Activated naive CD8-positive, alpha-beta T cell treated with anti-CD3 and anti-CD28 coated beads for 36 hours (primary cell): Measurements from ENCODE around the gene SMPD3. TPM values are rescaled to one million over a fixed set of nuclear protein-coding genes. Genes with fewer than 3 reads are reported as not detected.
A peak's percentile ranks its signal among the peaks of the same experiment; 100 is the strongest.

Source experiments
- DNase-seq: peaks from one replicate; pipeline ENCODE4 v3.0.0; 2021
- H3K27ac Mint-ChIP-seq: one replicate; pipeline ENCODE4 v1.8.0; 2022; ENCODE audit warnings: mild to moderate bottlenecking, moderate library complexity, mixed read lengths
- H3K27me3 Mint-ChIP-seq: one replicate; pipeline ENCODE4 v1.8.0; 2022; ENCODE audit warnings: mild to moderate bottlenecking, mixed read lengths
- H3K36me3 Mint-ChIP-seq: one replicate; pipeline ENCODE4 v1.8.0; 2021; ENCODE audit warnings: mild to moderate bottlenecking, mixed read lengths
- H3K4me1 Mint-ChIP-seq: one replicate; pipeline ENCODE4 v1.8.0; 2021; ENCODE audit warnings: mixed read lengths
- H3K4me3 Mint-ChIP-seq: one replicate; pipeline ENCODE4 v1.8.0; 2022; ENCODE audit warnings: mild to moderate bottlenecking, moderate library complexity, mixed read lengths
- H3K9me3 Mint-ChIP-seq: one replicate; pipeline ENCODE4 v1.8.0; 2022; ENCODE audit warnings: mixed read lengths
- total RNA-seq, 2 experiments: library from RNA; stranded (reverse); gene quantifications; one replicate each; pipeline ENCODE4 v1.2.3, GENCODE V29; 2021

Gene SMPD3
- total RNA-seq, 2 experiments from 2014 or later: 0.06 to 0.16 TPM

DNA sequence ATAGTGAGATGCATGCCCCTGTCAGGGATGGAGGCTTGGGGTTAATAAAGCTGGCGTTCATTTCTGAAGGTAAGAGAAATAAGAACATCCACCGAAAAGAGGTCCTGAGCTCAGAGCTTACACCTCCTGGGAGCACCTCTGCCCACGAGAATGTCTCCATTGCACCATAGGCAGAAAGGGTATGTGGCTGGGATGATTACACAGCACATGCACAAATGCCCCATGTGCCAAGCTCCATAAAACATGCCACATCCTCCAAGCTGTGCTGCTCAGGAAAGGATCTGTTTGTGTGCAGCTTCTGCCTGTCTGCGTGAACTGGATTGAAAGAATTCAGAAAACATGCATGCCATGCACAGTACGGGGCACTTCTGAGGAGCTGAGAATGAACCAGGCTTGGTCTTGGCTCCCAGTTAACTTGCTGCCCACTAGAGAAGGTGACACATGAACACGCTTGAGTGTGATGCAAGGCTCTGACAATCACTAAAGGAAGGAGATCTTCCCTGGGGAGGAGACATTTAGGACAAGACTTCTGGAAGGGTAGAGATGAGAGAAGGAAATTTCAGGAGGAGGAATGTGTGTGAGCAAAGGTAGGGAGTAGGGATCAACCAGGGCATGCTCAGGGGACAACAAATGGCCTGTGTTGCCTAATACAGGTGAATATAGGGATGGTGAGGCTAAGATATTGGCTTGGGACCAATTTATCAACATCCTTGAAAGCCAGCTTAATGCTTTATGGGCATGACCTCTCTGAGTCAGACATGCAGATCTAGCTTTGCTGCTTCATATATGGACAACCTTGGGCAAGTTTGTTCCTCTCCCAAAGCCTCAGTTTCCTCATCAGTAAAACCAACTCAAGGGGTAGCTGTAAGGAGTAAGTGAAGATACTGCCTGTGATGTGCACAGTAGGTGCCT lies 32.0 kb upstream of the SMPD3 start:
- Mint-ChIP-seq H3K4me3 (no peak overlapping the region), H3K4me1 (no peaks in the 10 kb centered on the region), H3K36me3 (no peaks in the 10 kb centered on the region), H3K27ac (no peak overlapping the region), H3K9me3 (no peaks in the 10 kb centered on the region), H3K27me3 (no peaks in the 10 kb centered on the region)
- DNase-seq: no peak

DNA sequence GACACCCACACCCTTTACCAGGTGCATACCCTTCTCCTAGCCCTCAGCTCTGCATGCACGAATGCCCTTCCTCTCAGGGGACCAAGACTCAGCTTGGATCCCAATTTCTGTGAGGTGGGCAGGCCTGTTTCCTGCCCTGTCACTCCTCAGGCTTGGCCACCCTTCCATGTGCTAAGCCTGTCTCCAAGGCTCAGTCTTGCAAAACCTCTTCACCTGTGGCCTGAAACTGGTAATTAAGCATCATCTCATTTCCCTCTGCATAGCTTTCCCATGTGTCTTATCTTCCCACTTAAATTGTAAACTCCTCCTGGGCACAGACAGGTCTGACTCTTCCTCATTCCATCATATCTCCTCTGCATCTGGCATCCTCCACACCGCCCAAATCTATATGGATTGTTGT lies 31.0 kb upstream of the SMPD3 start:
- H3K4me1 Mint-ChIP-seq: no peaks in the 10 kb centered on the region
- no peak for DNase-seq
- no peak overlapping the region for H3K4me3 Mint-ChIP-seq
- H3K27ac Mint-ChIP-seq: no peak overlapping the region
- H3K27me3 Mint-ChIP-seq: no peaks in the 10 kb centered on the region
- no peaks in the 10 kb centered on the region for H3K9me3 Mint-ChIP-seq
- no peaks in the 10 kb centered on the region for H3K36me3 Mint-ChIP-seq

DNA sequence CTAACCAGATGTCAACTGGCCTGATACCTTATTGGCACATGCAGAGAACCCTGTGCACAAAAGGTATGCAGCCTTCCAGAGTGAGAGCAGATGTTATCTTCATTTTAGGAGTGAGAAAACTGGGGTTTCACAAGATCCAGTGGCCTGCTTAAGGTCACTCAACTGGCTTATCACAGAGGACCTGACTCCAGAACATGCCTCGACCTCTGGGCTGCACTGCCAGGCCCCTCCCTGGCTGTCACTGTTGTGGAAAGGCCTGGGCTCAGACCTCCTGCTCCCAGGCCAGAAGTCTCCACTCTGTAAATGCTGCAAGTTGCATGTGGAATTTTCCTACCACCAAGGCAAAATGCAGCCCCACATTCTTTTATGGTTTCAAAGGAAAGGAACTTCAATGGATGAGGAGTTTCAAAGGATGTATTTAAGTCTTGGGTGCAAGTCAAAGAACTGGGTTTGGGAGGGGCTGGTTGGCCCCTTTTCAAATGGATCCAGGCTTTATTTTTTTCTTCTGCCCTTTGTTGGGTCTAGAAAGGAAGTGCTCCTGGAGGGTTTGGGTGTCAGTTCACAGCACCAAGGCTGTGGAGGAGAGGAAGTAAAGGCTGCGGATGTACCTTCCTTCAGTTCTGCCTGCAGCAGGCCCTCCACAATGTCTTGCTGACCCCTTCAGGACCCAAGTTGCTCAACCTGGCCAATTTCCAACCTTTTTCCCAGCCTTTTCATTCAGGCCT lies 30.4 kb upstream of the SMPD3 start:
- no peak overlapping the region for H3K27ac Mint-ChIP-seq
- no peaks in the 10 kb centered on the region for H3K36me3 Mint-ChIP-seq
- no peak for DNase-seq
- H3K9me3 Mint-ChIP-seq: no peaks in the 10 kb centered on the region
- H3K27me3 Mint-ChIP-seq: no peaks in the 10 kb centered on the region
- no peaks in the 10 kb centered on the region for H3K4me1 Mint-ChIP-seq
- no peak overlapping the region for H3K4me3 Mint-ChIP-seq

DNA sequence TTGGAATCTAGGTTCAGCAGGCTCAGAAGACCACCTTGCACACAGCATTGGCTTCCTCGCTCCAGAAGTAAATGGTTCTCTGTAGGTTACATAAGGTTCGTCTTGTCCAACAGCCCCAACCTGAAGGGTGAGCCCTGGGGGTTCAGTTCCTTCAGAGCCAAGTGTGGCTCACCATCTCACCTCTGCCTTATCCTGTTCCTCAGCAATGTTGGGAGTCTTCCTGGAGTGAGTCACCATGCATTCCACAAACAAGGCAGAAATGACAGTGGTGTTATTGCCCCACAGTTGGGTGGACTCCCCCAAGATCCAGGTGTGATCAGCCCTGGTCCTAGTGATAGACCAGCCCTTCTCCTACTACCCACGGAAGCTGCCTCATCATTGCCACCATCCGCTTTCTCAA lies 26.8 kb upstream of the SMPD3 start:
- Mint-ChIP-seq H3K27ac (no peak overlapping the region), H3K4me3 (no peak overlapping the region), H3K9me3 (no peaks in the 10 kb centered on the region), H3K36me3 (no peaks in the 10 kb centered on the region), H3K27me3 (no peaks in the 10 kb centered on the region), H3K4me1 (peaks cover 17% of the 10 kb centered on the region)
- DNase-seq: no peak

DNA sequence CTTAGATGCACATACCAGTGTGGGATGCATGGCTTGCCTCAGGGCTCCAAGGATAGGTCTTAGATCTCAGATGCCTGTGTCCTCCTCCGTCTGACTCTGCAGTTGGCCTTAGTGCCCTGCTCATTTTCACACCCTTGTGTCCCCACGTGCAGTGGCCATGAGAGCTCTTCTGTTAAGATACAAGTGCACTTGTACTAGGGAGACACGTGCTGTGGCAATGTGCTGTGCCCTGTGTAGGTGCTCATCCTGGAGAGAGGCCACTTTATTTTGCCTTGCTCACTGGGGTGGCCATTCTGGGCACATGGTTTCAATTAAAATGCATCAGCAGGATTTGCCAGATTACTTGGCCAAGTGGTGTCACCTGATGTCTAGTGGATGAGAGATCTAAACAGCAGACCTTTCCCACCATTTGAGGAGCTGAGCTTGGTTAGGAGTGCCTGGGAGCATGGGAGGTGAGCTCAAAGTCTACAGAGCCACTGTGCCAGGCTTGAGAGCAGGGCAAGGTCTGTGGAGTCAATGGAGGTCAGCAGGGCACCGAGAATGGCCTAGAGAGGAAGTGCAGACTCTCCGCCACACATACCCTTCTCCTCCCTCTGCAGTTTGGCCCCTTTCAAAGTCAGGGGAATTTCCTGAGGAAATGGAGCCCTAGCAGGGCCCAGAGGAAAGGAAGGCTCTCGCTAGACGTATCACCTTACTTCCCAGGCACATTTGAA lies 25.2 kb upstream of the SMPD3 start:
- DNase-seq: no peak
- peaks cover 29% of the 10 kb centered on the region for H3K4me1 Mint-ChIP-seq
- no peaks in the 10 kb centered on the region for H3K36me3 Mint-ChIP-seq
- no peaks in the 10 kb centered on the region for H3K9me3 Mint-ChIP-seq
- no peak overlapping the region for H3K27ac Mint-ChIP-seq
- no peak overlapping the region for H3K4me3 Mint-ChIP-seq
- H3K27me3 Mint-ChIP-seq: no peaks in the 10 kb centered on the region

DNA sequence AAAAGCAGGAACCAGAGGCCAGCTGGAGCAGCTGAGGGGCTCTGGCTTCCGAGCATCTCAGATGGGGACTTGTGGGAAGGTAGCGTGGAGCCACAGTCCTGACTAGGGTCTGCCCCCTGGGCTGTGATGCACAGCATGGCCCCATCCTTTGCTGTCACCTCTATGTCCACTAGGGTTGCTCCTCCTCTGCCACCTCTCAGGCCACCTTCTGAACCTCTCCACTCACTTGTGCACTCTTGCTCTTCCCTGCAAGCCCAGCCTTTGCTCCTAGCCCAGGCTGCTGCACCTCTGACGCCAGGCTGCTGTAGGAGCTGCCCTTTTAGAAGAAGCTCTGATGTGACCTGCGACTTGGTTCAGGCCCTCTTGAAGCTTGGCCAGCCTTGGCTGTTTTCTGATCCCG lies 24.3 kb upstream of the SMPD3 start:
- no peak overlapping the region for H3K4me3 Mint-ChIP-seq
- no peaks in the 10 kb centered on the region for H3K27me3 Mint-ChIP-seq
- no peaks in the 10 kb centered on the region for H3K9me3 Mint-ChIP-seq
- H3K36me3 Mint-ChIP-seq: no peaks in the 10 kb centered on the region
- DNase-seq: no peak
- peaks cover 35% of the 10 kb centered on the region for H3K4me1 Mint-ChIP-seq
- no peak overlapping the region for H3K27ac Mint-ChIP-seq

DNA sequence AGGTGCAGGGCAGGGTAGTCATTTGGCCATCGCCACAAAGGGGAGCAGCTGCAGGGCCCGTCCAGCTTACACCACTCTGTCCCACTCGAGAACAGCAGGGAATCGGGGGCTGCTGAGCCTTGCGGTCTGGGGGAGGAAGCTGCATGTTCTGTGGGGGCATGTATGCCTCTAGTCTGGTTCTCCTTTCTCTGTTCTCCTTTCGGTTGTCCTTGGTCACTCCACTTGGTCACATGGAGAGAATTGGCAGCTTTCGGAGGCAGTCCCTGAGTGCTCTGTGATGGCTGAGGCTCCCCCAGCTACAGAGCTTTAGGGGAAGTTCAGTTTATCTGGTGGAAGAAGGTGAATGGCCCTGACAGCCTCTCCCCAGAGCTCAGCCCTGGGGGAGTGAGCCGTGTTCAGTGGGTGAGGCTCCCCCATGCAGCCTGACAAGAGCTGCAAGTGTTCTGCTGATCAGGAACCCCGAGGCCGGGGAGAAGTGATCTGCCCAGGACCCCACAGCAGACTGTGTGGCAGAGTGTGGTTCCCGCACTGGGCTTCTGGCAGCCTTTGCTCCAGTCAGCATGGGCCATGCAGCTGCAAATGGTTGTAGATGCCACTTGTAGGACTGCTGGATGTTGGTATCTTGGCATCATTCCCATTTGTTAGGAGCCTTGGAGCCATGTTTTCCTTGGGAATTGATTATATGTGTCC lies 22.3 kb upstream of the SMPD3 start:
- Mint-ChIP-seq H3K27ac (peak overlapping the region; percentile 84), H3K9me3 (no peaks in the 10 kb centered on the region), H3K4me1 (peaks cover 39% of the 10 kb centered on the region), H3K36me3 (no peaks in the 10 kb centered on the region), H3K27me3 (no peaks in the 10 kb centered on the region), H3K4me3 (peak overlapping the region; percentile 69)
- DNase-seq: peak; percentile 30

DNA sequence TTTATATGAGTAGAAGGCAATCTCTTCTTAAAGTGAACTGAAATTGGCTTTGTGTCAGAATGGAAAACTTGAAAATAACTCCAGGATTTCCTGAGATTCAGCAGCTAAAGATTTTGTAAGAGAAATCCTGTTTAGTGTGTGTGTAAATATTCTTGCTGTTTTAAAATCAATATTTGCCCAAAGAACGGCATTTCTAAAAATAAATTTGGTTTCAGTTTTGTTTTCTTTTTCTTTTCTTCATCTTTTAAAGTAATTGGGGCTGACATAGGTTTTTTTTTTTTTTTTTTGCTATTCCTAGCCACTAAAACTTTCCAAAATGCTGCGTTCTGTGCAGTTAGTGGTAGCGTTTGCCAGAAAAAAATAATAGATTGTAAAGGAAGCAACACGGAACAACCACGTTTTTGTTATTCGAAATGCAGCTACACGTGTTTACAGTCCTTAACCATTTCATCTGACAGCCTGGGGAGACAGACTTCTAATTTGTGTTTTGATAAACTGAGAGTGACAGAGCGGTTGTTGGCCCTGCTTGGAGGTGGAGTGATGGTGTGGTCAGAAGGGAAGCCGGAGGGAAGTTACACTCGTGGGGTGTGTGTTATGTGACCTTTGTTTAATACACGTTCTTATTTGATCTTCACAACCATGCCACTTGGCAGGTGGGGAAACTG lies 21.6 kb upstream of the SMPD3 start:
- no peaks in the 10 kb centered on the region for H3K36me3 Mint-ChIP-seq
- H3K4me1 Mint-ChIP-seq: peaks cover 39% of the 10 kb centered on the region
- no peaks in the 10 kb centered on the region for H3K27me3 Mint-ChIP-seq
- peak overlapping the region; percentile 84 for H3K27ac Mint-ChIP-seq
- no peaks in the 10 kb centered on the region for H3K9me3 Mint-ChIP-seq
- peak overlapping the region; percentile 69 for H3K4me3 Mint-ChIP-seq
- DNase-seq: no peak

DNA sequence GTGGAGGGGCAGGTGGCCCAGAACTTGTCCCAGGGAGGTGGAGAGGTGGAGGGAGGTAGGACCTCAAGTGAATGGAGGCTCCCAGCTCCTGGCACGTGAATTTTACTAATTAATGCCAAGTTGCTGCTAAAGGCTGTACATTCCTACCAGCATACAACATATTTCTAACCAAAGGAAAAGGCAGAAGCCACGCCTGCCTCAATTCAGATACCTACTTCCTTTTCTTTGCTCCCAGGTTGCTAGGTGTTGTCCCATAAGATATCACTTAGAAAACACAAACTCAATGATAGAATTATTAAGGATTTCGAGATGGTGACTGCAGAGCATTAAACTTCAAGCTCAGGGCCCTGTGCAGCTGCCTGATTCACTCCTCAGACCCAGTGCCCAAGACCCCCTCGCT lies 20.5 kb upstream of the SMPD3 start:
- H3K27me3 Mint-ChIP-seq: no peaks in the 10 kb centered on the region
- H3K36me3 Mint-ChIP-seq: no peaks in the 10 kb centered on the region
- peaks cover 39% of the 10 kb centered on the region for H3K4me1 Mint-ChIP-seq
- H3K9me3 Mint-ChIP-seq: no peaks in the 10 kb centered on the region
- DNase-seq: no peak
- peak overlapping the region; percentile 39 for H3K27ac Mint-ChIP-seq
- H3K4me3 Mint-ChIP-seq: no peak overlapping the region

DNA sequence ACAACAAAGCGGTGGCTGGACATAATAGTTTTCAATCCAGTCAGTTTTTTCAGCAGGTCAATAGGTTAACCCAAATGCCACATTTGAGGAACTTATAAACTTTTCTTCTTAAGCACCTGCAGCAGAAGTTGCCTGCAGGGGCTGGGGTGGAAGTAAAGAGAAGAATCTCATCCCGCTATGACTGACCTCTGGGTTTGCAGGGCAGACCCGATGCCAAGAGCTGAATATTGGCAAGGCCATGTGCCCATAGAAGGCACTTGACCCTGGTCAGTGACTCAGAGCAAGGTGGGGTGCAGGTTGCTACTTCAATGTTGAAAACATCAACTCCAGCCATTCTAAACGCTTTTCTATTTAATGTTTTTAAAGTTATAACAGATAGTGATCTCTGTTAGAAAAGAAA lies 17.9 kb upstream of the SMPD3 start:
- Mint-ChIP-seq H3K27ac (no peak overlapping the region), H3K4me3 (no peak overlapping the region), H3K4me1 (peaks cover 33% of the 10 kb centered on the region), H3K9me3 (no peaks in the 10 kb centered on the region), H3K27me3 (no peaks in the 10 kb centered on the region), H3K36me3 (no peaks in the 10 kb centered on the region)
- no peak for DNase-seq

DNA sequence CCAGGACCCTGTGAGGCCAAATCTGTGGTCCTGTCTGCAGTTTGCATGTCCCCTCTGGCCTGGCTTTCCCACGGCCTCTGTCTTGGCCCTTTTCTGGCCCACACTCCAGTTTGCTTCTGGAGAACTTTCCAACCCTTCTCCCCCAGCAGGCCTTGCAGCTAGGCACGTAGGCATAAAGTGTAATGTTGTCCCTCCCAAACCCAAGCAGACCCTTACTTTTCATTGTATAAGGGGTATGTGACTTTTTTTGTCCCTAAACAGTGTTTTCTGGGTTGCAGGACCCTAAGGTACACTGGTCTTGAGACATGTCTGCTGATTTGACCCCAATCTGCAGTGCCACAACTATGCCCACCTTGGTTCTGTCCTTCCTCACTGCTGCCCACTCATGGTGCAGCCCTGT lies 15.6 kb upstream of the SMPD3 start:
- H3K4me1 Mint-ChIP-seq: peaks cover 12% of the 10 kb centered on the region
- no peak for DNase-seq
- H3K27me3 Mint-ChIP-seq: no peaks in the 10 kb centered on the region
- H3K9me3 Mint-ChIP-seq: no peaks in the 10 kb centered on the region
- no peak overlapping the region for H3K27ac Mint-ChIP-seq
- H3K36me3 Mint-ChIP-seq: no peaks in the 10 kb centered on the region
- no peak overlapping the region for H3K4me3 Mint-ChIP-seq

DNA sequence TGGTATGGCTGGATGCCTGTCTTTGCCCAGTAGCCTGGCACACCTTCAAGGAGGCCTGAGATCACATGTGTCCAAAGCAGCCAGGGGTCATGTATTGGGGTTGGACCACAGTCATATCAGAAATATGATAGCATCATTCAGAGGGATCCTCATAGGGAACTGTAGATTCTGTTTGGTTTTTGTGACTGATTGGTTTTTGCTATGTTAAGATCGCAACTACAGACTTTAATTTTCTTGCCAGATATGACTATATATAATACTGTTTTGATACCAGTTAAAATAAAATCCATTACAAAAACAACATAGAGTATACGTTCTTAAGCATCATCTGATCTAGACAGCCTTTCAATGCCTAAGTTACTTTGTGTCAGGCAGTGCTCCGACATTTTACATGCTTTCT lies 11.8 kb upstream of the SMPD3 start:
- Mint-ChIP-seq H3K4me1 (no peaks in the 10 kb centered on the region), H3K9me3 (no peaks in the 10 kb centered on the region), H3K36me3 (no peaks in the 10 kb centered on the region), H3K27me3 (no peaks in the 10 kb centered on the region), H3K4me3 (no peak overlapping the region), H3K27ac (no peak overlapping the region)
- DNase-seq: no peak

DNA sequence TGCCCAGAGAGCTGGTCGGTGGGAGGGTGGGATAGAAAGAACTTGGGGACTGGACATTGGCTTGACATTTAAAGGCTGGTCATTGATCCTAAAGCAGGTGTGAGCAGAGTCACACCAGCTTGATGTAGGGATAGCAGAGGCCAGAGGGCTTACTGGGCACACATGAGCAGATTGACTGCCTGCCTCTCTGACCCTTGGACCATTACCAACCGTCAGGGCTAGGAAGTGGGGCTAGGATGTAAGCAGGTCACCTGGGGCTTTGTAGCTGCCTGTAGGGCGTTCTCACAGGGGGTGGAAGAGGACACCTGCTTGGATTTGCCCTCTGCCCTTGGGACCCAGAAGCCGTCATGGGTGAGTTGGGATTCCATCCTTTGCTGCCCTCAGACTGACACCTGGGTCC lies 11.1 kb upstream of the SMPD3 start:
- Mint-ChIP-seq H3K27ac (no peak overlapping the region), H3K4me3 (no peak overlapping the region), H3K27me3 (no peaks in the 10 kb centered on the region), H3K4me1 (no peaks in the 10 kb centered on the region), H3K9me3 (no peaks in the 10 kb centered on the region), H3K36me3 (no peaks in the 10 kb centered on the region)
- DNase-seq: no peak

DNA sequence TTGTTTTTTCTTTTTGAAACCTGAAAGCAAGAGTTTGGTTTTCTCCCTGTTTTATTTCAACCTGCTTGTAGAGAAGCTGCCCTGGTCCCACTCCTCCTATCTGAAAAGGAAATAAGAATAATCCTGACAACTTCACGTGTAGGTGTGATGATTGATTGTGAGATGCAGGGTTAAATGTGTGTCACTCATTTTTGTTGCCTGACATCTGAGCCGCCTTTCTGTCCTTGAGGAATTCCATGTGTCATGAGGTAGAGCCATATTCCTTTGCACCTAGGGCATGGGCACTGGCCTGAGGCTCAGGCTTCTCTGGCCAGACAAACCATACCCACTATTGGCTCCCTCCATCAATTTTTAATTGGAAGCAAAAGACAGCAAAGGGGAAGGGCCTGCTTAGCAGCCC lies 10.2 kb upstream of the SMPD3 start:
- Mint-ChIP-seq H3K27ac (no peak overlapping the region), H3K4me3 (no peak overlapping the region), H3K9me3 (no peaks in the 10 kb centered on the region), H3K27me3 (no peaks in the 10 kb centered on the region), H3K36me3 (no peaks in the 10 kb centered on the region), H3K4me1 (no peaks in the 10 kb centered on the region)
- DNase-seq: no peak
